ENCODE data around the gene SNAPC2.

GRCh38 chr19:7879836-7880235, 40.3 kb upstream of the SNAPC2 start:
- TF ChIP-seq, protein P1, sequence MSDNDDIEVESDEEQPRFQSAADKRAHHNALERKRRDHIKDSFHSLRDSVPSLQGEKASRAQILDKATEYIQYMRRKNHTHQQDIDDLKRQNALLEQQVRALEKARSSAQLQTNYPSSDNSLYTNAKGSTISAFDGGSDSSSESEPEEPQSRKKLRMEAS (IDR thresholded peaks at IDR 0.05): peak; percentile 46; the same call in 1 of the 2 replicates
- TF ChIP-seq ZBTB21 (CRISPR knock-in tag; IDR thresholded peaks at IDR 0.05) (no peak), EZH2 (conservative IDR thresholded peaks at IDR 0.05; ENCODE audit: low read depth, low read length) (no peak), TAF1 (CRISPR knock-in tag; IDR thresholded peaks at IDR 0.05) (no peak), TIGD3 (CRISPR knock-in tag; IDR thresholded peaks at IDR 0.05; ENCODE audit: borderline replicate concordance) (no peak)
